Heart right ventricle (tissue), 16 donors: ENCODE measurements around the gene HCFC1. TPM values are rescaled to one million over a fixed set of nuclear protein-coding genes. Genes with fewer than 3 reads are reported as not detected.

ENCODE experiments used
- ATAC-seq, 8 donors: fragments of 200-7000 bp; cut with Tn5 transposase; one replicate each; pipeline ENCODE4 v1.9.1; 2020; ENCODE audit warnings: mild to moderate bottlenecking in 8 of 8, moderate library complexity in 8 of 8, moderate number of reproducible peaks in 1 of 8
- DNase-seq, 2 donors: peaks; one replicate each; pipeline ENCODE4 v3.0.0-alpha.2; 2020
- H3K27ac ChIP-seq, 10 donors: fragments of 200-600 bp; sonication (generic) in 2 of 10; one replicate each; pipeline versions ENCODE4 v1.5.0 to v1.8.0; 2020 to 2022; ENCODE audit warnings: mild to moderate bottlenecking in 3 of 10
- H3K27me3 ChIP-seq, 7 donors: fragments of 200-600 bp; one replicate each; pipeline ENCODE4 v1.8.0; 2021 to 2022; ENCODE audit warnings: mild to moderate bottlenecking in 2 of 7
- H3K36me3 ChIP-seq, 9 donors: fragments of 200-600 bp; sonication (generic) in 1 of 9; one replicate each; pipeline versions ENCODE4 v1.5.0 to v1.8.0; 2020 to 2022; ENCODE audit warnings: mild to moderate bottlenecking in 2 of 9
- H3K4me1 ChIP-seq, 9 donors: fragments of 200-600 bp; sonication (generic) in 1 of 9; one replicate each; pipeline versions ENCODE4 v1.5.0 to v1.8.0; 2020 to 2022; ENCODE audit warnings: mild to moderate bottlenecking in 4 of 9
- H3K4me3 ChIP-seq, 10 donors: fragments of 200-600 bp; sonication (generic) in 2 of 10; one replicate each; pipeline versions ENCODE4 v1.5.0 to v1.8.0; 2020 to 2022; ENCODE audit warnings: mild to moderate bottlenecking in 7 of 10, moderate library complexity in 2 of 10
- H3K9me3 ChIP-seq, 11 donors: fragments of 200-600 bp in 10 of 11; sonication (generic) in 2 of 11; one replicate each; pipeline versions ENCODE4 v1.5.0 to v1.8.0; 2013 to 2022; ENCODE audit warnings: mild to moderate bottlenecking in 2 of 11, control low read depth in 1 of 11, moderate library complexity in 1 of 11
- WGBS, 2 donors: extraction: QIAGEN DNeasy Blood & Tissue Kit; methylation state at CpG; one replicate each; pipeline ENCODE4 v1.1.7; 2013; ENCODE audit warnings: inconsistent platforms in 1 of 2; 5-methylcytosine and 5-hydroxymethylcytosine counted together
- intact Hi-C, 10 donors: fragments of 100-400 bp; cut with DNase I; formaldehyde crosslinking; loops; one replicate each; pipeline versions ENCODE4 v1.11.1 to v1.14.2; 2022
- polyA plus RNA-seq, 2 donors: library from polyadenylated mRNA; stranded (reverse); fragments of 200-250 nt; gene quantifications; one replicate each; pipeline ENCODE4 v1.2.3, GENCODE V29; 2013
- total RNA-seq, 10 donors: library from RNA; stranded (reverse); fragmentation: NEBNext Ultra II Directional in 3 of 10; extraction: Animal tissue kit (Norgen Biotek cat#: 25700) in 3 of 10; gene quantifications; one replicate each; pipeline versions ENCODE4 v1.2.1 to v1.2.4, GENCODE V29; 2021 to 2023
- TF ChIP-seq, protein P1 (sequence below), 9 donors: fragments of 200-600 bp; sonication (generic) in 2 of 9; IDR thresholded peaks; one replicate each; pipeline versions ENCODE4 v1.5.0 to v1.8.0; 2021 to 2022; ENCODE audit warnings: antibody characterized with exemption in 9 of 9, mild to moderate bottlenecking in 5 of 9, moderate library complexity in 1 of 9
- donor health status: Arrhythmogenic right ventricular cardiomyopathy.
- donor health status: ischemic (EF 13 %, LVEDD 7.1; RV severe dilation, severe dysfunction).
- donor health status: healthy with polysubstance abuse.
- donor health status: DM: no; HTN: yes; CAD: no.
- donor health status: DM: no; HTN: no; CAD: no.
- donor health status: ischemic (EF 25% LVEDD 6.9; RV normal size, moderate dysfunction).
- donor health status: ischemic (EF 25% LVEDD 5.7; RV mildly dilated, moderate dysfunction).
- donor health status: healthy.
- donor health status: DM: yes; HTN: yes; CAD: no.
- donor health status: Ischemic cardiomyopathy.
- donor health status: ischemic (EF 35%, LVEDD 5.7; RV mildly dilated, moderate dysfunction).
- donor health status: nonischemic (EF 11% LVEDD 7.7; RV severe dilation, severe dysfunction).
- donor health status: DM: yes; HTN: yes; CAD: no.
- donor health status: PGD.
- donor health status: ischemic (EF 29% LVEDD 5.4; RV normal size, mild dysfunction).
- donor health status: nonischemic (EF 23%, LVEDD 6.1; RV moderate dilation, normal function).

The HCFC1 gene
- total and polyA plus RNA-seq, 12 donors, result 12.3 to 41.6 (median 31.2) TPM

- Histone ChIP-seq H3K9me3 (peaks cover 0 to 3% (median 0%) of the 10 kb centered on the region in 11 donors), H3K27ac (no peak overlapping the region), H3K27me3 (peaks cover 0 to 74% (median 0%) of the 10 kb centered on the region in 7 donors), H3K4me3 (no peak overlapping the region), H3K4me1 (peaks cover 0 to 20% (median 4%) of the 10 kb centered on the region in 9 donors), H3K36me3 (no peaks in the 10 kb centered on the region)
- ATAC-seq, result no peak
- TF ChIP-seq, protein P1, sequence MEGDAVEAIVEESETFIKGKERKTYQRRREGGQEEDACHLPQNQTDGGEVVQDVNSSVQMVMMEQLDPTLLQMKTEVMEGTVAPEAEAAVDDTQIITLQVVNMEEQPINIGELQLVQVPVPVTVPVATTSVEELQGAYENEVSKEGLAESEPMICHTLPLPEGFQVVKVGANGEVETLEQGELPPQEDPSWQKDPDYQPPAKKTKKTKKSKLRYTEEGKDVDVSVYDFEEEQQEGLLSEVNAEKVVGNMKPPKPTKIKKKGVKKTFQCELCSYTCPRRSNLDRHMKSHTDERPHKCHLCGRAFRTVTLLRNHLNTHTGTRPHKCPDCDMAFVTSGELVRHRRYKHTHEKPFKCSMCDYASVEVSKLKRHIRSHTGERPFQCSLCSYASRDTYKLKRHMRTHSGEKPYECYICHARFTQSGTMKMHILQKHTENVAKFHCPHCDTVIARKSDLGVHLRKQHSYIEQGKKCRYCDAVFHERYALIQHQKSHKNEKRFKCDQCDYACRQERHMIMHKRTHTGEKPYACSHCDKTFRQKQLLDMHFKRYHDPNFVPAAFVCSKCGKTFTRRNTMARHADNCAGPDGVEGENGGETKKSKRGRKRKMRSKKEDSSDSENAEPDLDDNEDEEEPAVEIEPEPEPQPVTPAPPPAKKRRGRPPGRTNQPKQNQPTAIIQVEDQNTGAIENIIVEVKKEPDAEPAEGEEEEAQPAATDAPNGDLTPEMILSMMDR (IDR thresholded peaks at IDR 0.05), result no peak
- WGBS, 2 donors, result 82 to 86% methylated on average over 12 of the region's 12 CpGs
- DNase-seq, result no peak
- intact Hi-C loops, result no loop called here
Measured at GRCh38 chrX:153988493-153988892, 16.9 kb upstream of the HCFC1 start.

GRCh38 chrX:153984351-153985178 is 12.9 kb upstream of the HCFC1 start:
- DNase-seq (no peak), ATAC-seq (peak in 2 of 8 donors; percentile 10 to 26)
- peaks cover 0 to 70% (median 0%) of the 10 kb centered on the region in 7 donors for H3K27me3 ChIP-seq
- TF ChIP-seq, protein P1 (IDR thresholded peaks at IDR 0.05), result no peak
- peak overlapping the region in 1 of 10 donors; percentile 14 for H3K4me3 ChIP-seq
- no peaks in the 10 kb centered on the region for H3K9me3 ChIP-seq
- H3K36me3 ChIP-seq, result no peaks in the 10 kb centered on the region
- WGBS, 2 donors, result 79 to 87% methylated on average over 20 of the region's 20 CpGs
- peak overlapping the region in 8 of 10 donors; percentile 13 to 81 (median 60) for H3K27ac ChIP-seq
- intact Hi-C loops, result no loop called here
- peaks cover 0 to 48% (median 4%) of the 10 kb centered on the region in 9 donors for H3K4me1 ChIP-seq

DNA sequence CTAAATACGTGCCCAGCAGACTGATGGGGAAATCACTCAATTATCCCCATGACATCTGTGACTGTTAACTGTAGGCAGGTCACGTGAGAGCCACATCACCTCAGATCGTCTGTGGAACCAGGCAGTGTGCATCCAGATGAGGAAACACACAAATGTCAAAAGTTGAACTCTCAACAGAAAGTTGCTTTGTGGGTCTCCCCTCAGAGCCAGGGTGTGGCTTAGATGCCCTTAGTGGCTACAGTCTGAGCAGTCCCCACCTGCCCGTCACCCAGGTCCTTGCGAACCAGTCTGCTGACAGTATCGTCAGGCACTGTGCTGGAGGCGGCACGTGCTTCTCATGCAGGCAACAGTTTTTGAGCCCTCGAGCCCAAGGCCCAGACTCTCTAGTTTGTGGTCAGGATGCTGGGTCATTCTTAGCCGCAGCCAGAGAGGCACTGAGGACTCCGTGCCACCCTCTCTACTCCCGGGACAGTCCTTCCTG is 11.7 kb upstream of the HCFC1 start:
- TF ChIP-seq, protein P1 (IDR thresholded peaks at IDR 0.05), result no peak
- peaks cover 0 to 78% (median 0%) of the 10 kb centered on the region in 7 donors for H3K27me3 ChIP-seq
- no peaks in the 10 kb centered on the region for H3K36me3 ChIP-seq
- H3K27ac ChIP-seq, result peak overlapping the region in 1 of 10 donors; percentile 81
- DNase-seq (no peak), ATAC-seq (no peak)
- H3K4me3 ChIP-seq, result no peak overlapping the region
- WGBS, 2 donors, result 88 to 89% methylated on average over 11 to 12 of the region's 12 CpGs
- no peaks in the 10 kb centered on the region for H3K9me3 ChIP-seq
- H3K4me1 ChIP-seq, result peaks cover 0 to 48% (median 4%) of the 10 kb centered on the region in 9 donors
- intact Hi-C loops, result no loop called here

DNA sequence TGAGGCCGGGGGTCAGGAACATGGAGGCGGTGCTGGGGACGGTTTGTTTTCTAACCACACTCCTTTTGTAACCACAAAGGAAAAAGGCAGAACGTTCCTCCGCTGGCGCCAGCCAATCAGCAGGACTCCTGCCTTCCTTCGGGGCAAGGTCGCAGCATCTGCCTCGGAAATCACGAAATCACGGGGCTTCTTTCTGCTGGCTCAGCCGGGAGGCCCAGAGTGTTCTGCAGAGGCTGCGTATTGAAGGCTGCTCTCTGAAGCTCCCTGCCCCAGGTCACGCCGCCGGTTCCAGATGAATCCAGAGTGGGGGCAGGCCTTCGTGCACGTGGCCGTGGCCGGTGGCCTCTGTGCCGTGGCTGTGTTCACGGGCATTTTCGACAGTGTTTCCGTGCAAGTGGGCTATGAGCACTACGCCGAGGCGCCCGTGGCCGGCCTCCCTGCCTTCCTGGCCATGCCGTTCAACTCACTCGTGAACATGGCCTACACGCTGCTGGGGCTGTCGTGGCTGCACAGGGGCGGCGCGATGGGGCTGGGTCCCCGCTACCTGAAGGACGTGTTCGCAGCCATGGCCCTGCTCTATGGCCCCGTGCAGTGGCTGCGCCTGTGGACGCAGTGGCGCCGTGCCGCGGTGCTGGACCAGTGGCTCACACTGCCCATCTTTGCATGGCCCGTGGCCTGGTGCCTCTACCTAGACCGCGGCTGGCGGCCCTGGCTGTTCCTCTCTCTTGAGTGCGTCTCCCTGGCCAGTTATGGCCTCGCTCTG is 10.3 kb upstream of the HCFC1 start:
- DNase-seq (peak in 1 of 2 donors; percentile 42), ATAC-seq (peak in 6 of 8 donors; percentile 29 to 56 (median 35))
- TF ChIP-seq, protein P1 (IDR thresholded peaks at IDR 0.05), result no peak
- H3K4me3 ChIP-seq, result no peak overlapping the region
- intact Hi-C loops, result no loop called here
- WGBS, 2 donors, result 90 to 92% methylated on average over 45 to 52 of the region's 52 CpGs
- H3K36me3 ChIP-seq, result no peaks in the 10 kb centered on the region
- H3K4me1 ChIP-seq, result peaks cover 0 to 48% (median 4%) of the 10 kb centered on the region in 9 donors
- peak overlapping the region in 1 of 10 donors; percentile 79 for H3K27ac ChIP-seq
- H3K27me3 ChIP-seq, result peaks cover 0 to 85% (median 0%) of the 10 kb centered on the region in 7 donors
- H3K9me3 ChIP-seq, result no peaks in the 10 kb centered on the region
